Esophagus squamous epithelium (tissue), 4 donors: ENCODE data around the gene STIMATE.

Source experiments
- CTCF ChIP-seq, 6 experiments: fragments of 450-650 bp in 4 of 6; fragments of 200-600 bp in 2 of 6; sonication (generic) in 2 of 6; IDR thresholded peaks; one replicate each; pipeline ENCODE4 v1.5.1; 2016 to 2019; ENCODE audit warnings: antibody characterized with exemption in 6 of 6, mild to moderate bottlenecking in 4 of 6, moderate library complexity in 4 of 6
- POLR2A ChIP-seq, 4 donors: fragments of 450-650 bp; IDR thresholded peaks; one replicate each; pipeline ENCODE4 v1.6.1; 2017; ENCODE audit warnings: antibody characterized with exemption in 4 of 4, mild to moderate bottlenecking in 4 of 4, moderate library complexity in 3 of 4

GRCh38 chr3:52817221-52817620, 80.1 kb downstream of the STIMATE start:
- TF ChIP-seq CTCF (IDR thresholded peaks at IDR 0.05): no peak
- TF ChIP-seq POLR2A (IDR thresholded peaks at IDR 0.05): no peak
